Body of pancreas (tissue), 4 donors: ENCODE results near the gene OR4N2.
"Not testable (repeated sequence)": the region's sequence is repeated elsewhere in the genome, so short reads cannot be mapped to it uniquely, and the experiment has no call there.

ENCODE experiments used
- POLR2A ChIP-seq, 3 donors: fragments of 450-650 bp; IDR thresholded peaks; one replicate each; pipeline ENCODE4 v1.6.1; 2016; ENCODE audit warnings: antibody characterized with exemption in 3 of 3, mild to moderate bottlenecking in 2 of 3
- TF ChIP-seq, protein P1 (sequence below), 7 experiments: fragments of 450-650 bp in 4 of 7; fragments of 200-600 bp in 3 of 7; sonication (generic) in 3 of 7; IDR thresholded peaks; one replicate each; pipeline ENCODE4 v1.5.1; 2016 to 2019; ENCODE audit warnings: antibody characterized with exemption in 7 of 7

DNA sequence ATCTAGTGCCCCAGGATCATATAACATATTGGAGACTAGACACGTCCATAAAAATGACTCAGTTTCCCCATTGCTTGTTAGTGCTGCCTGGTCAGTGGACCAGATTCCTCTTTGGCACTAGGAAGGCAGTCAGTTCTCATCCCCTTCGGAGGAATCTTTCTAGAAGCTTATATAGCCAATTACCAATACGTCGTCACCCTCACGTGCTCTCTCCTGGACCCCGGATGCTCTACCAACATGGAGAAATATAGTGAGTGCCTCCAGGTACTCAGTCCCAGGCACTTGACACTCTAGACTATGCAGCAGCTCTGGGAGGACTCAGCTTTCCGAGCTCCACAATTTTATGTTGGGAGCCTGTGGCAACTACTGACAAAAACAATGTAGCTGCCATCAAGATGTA, 15.4 kb upstream of the OR4N2 start:
- TF ChIP-seq, protein P1, sequence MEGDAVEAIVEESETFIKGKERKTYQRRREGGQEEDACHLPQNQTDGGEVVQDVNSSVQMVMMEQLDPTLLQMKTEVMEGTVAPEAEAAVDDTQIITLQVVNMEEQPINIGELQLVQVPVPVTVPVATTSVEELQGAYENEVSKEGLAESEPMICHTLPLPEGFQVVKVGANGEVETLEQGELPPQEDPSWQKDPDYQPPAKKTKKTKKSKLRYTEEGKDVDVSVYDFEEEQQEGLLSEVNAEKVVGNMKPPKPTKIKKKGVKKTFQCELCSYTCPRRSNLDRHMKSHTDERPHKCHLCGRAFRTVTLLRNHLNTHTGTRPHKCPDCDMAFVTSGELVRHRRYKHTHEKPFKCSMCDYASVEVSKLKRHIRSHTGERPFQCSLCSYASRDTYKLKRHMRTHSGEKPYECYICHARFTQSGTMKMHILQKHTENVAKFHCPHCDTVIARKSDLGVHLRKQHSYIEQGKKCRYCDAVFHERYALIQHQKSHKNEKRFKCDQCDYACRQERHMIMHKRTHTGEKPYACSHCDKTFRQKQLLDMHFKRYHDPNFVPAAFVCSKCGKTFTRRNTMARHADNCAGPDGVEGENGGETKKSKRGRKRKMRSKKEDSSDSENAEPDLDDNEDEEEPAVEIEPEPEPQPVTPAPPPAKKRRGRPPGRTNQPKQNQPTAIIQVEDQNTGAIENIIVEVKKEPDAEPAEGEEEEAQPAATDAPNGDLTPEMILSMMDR (IDR thresholded peaks at IDR 0.05): not testable (repeated sequence)
- not testable (repeated sequence) for TF ChIP-seq POLR2A (IDR thresholded peaks at IDR 0.05)
